ENCODE data around the gene CATSPERZ.
"Not testable (repeated sequence)": the region's sequence is repeated elsewhere in the genome, so short reads cannot be mapped to it uniquely, and the experiment has no call there.

CATSPERZ gene

DNA sequence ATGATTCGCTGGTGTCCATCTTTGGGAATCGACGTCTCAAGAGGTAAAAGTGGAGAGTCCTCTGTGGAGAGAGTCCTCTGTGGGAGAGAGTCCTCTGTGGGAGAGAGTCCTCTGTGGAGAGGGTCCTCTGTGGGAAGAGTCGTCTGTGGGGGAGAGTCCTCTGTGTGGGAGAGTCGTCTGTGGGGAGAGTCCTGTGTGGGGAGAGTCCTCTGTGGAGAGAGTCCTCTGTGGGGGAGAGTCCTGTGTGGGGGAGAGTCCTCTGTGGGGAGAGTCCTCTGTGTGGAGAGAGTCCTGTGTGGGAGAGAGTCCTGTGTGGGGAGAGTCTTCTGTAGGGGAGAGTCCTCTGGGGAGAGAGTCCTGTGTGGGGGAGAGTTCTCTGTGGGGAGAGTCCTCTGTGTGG lies 20.9 kb downstream of the CATSPERZ start:
- DNase-seq: no peak

DNA sequence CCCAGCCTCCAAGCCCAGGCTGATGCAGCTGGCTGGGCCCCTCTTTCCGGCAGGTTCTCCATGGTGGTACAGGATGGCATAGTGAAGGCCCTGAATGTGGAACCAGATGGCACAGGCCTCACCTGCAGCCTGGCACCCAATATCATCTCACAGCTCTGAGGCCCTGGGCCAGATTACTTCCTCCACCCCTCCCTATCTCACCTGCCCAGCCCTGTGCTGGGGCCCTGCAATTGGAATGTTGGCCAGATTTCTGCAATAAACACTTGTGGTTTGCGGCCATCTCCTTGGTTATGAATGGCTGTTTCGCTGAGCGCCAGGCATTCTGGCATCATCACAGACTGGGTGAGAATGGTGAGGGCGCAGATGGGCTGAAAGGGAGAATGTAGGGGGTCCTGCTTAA lies 21.4 kb downstream of the CATSPERZ start:
- DNase-seq: no peak

- no peak for DNase-seq
These were observed 22.7 kb downstream of the CATSPERZ start for GRCh38 chr11:64322925-64323260.

- DNase-seq: no peak
These were observed 23.2 kb downstream of the CATSPERZ start for GRCh38 chr11:64323373-64323772.

GRCh38 chr11:64323984-64324383 lies 23.8 kb downstream of the CATSPERZ start:
- not testable (repeated sequence) for DNase-seq

DNA sequence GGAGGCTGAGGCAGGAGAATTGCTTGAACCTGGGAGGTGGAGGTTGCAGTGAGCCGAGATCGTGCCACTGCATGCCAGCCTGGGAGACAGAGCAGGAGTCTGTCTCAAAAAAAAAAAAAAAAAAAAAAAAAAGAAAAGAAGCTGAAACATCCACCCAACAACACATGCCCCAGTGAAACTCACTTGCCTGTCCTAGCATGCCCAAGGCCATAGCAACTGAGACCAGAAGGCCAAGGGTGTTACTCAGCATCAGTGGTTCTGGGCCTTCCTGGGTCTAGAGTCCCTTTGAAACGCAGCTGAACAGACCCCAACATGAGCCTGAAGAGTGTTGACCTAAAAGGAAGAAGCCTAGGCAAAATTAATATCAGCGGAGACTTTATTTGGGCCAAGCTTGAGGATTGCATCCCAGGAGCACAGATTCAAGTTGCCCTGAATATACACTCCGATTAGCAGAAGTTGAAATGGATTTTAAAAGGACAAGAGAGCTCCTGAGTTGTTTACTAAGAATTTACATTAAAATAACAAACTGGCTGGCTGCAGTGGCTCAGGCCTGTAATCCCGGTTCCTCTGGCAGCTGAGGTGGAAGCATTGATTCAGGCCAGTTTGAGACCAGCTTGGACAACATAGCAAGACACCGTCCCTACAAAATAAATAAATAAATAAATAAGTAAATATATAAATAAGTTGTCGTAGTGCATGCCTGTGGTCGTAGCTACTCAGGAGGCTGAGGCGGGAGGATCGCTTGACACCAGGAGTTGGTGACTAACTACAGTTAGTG lies 24.7 kb downstream of the CATSPERZ start:
- DNase-seq: no peak

GRCh38 chr11:64327375-64327774 lies 27.2 kb downstream of the CATSPERZ start:
- no peak for DNase-seq

DNA sequence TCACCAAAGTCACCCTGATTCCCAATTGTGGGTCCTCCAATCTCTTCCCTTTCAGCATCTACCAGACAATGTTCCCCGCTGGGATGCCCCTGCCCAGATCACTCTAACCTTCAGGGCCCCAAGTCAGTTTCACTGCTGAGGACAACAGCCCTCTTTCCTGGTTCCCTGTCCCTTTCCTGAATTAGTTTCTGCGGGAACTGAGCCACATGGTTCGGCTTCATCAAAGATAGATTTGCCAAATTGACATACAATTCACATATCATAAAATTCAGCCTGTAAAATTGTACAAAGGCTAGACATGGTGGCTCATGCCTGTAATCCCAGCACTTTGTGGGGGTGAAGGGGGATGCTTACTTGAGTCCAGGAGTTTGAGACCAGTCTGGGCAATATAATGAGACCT lies 27.8 kb downstream of the CATSPERZ start:
- DNase-seq: no peak

DNA sequence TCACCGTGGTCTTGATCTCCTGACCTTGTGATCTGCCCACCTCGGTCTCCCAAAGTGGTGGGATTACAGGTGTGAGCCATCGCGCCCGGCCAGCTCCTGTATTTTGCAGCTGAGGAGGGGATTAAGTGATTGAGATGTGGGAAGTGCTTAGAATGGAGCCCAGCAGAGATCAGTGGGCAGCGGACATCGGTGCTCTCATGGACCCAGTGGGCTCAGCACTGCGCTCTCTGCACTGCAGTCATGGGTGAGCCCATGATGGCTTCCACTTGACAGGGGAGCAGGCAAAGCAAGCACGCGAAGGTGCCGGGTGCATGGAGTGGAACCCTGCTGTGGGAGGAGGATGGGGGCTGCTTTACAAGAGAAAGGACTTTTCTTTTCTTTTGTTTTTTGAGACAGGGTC lies 30.7 kb downstream of the CATSPERZ start:
- DNase-seq: no peak

GRCh38 chr11:64331569-64332371 lies 31.6 kb downstream of the CATSPERZ start:
- peak; percentile 87 for DNase-seq

DNA sequence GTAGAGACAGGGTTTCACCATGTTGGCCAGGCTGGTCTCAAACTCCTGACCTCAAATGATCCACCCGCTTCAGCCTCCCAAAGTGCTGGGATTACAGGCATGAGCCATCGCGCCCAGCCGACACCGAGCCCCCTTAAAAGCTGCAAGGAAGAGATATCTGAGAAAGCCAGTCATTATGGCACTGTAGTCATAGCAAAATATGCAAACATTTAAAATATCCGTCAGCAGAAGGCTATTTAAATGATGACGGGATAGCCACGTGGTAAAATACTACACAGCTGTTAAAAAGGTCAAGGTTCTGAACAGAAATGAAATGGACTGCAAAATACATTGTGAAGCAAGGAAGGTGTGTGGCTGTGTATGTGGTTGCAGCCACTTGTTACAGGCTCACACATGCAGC lies 33.4 kb downstream of the CATSPERZ start:
- no peak for DNase-seq

DNA sequence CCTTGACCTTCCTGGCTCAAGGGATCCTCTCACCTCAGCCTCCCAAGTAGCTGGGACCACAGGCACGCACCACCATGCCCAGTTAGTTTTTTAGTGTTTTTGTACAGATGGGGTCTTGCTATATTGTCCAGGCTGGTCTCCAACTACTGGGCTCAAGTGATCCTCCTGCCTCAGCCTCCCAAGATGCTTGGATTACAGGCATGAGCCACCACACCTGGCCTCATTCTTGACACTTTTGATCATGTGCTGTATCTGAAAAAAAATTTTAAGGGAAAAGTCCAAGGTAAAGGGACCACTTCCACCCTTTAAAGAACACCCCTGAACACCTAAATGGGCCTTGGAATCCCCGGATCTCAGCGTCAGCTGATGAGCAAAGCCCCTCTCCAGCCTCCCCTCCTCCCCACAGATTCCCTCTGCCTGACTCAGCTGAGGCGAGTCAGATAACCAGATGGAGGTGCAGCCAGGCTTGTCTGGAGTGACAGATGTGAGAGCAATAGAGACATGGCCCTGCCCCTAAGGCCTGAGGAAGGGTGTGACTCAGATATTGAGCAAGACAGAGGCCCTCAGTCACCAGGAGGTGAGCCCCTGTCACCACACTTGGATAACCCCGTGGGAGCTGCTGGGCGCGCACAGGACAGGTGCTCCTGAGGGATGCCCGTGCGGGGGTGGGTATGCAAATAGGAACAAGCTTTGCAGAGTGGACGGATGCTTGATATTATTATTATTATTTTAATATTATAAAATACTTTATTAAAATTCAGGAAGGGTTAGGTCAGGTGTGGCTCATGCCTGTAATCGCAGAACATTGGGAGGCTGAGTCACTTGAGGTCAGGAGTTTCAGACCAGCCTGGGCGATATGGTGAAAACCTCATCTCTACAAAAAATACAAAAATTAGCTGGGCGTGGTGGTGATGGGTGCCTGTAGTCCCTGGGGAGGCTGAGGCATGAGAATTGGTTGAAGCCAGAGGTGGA lies 34.9 kb downstream of the CATSPERZ start:
- peak; percentile 90 for DNase-seq

- no peak for DNase-seq
These were observed 37.5 kb downstream of the CATSPERZ start for GRCh38 chr11:64337538-64338249.

GRCh38 chr11:64338716-64339115 lies 38.6 kb downstream of the CATSPERZ start:
- DNase-seq: no peak

GRCh38 chr11:64339286-64339685 lies 39.1 kb downstream of the CATSPERZ start:
- no peak for DNase-seq

DNA sequence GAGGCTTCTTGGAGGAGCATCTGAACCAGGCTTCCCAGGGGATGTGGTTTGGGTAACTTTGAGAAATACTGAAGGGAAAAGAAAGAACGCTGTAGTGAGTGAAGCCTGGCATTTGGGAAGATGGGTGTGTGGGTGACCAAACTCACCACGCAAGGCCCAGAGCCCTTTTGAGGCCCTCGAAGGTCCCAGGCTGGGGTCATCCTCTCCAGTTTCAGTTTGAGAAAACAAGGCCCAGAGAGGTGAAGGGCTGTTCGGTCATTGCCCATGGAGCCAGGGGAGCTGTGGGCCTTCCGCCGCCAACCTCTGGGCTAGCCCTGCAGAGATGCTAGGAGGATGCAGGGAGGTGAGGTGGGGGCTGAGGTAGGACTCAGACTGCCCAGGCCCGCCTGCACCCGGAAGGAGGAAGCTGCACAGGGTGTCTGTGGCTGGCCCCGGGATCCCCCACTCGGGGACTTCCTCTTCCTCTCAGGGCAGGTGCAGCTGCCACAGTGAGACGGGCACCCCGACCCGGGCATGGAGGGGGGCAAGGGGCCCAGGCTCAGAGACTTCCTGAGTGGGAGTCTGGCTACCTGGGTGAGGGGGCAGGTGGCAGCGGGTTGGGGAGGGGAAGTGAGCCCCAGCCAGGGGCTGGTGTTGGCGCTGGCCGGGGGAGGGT lies 39.7 kb downstream of the CATSPERZ start, which contains the start of gene CCDC88B:
TSS of gene CCDC88B (plus strand) at position 451 of the 655 bp plus-strand sequence. CDS start at position 514, 63 bp downstream.
- DNase-seq: no peak

GRCh38 chr11:64340671-64341335 lies 40.6 kb downstream of the CATSPERZ start:
- DNase-seq: no peak

DNA sequence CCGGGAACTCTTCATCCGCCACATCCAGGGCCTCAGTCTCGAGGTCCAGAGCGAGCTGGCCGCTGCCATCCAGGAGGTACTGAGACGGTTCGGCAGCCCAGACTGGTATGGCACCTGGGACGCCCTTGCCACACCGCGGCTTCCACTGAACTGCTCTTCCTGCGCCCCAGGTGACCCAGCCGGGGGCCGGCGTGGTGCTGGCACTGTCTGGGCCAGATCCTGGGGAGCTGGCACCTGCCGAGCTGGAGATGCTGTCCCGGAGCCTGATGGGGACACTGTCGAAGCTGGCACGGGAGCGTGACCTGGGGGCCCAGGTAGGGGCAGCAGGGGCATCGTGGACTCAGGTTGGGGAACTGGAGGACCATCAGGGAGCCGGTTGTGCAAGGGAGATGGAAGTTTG lies 41.3 kb downstream of the CATSPERZ start:
- DNase-seq: no peak

- DNase-seq: peak; percentile 87
These were observed 42.0 kb downstream of the CATSPERZ start for GRCh38 chr11:64341851-64342791.

Data from T1000 (cell line).